HepG2 (cell line): ENCODE measurements around the gene MAOB. TPM values are rescaled to one million over a fixed set of nuclear protein-coding genes. Genes with fewer than 3 reads are reported as not detected.
"Not testable (repeated sequence)": the region's sequence is repeated elsewhere in the genome, so short reads cannot be mapped to it uniquely, and the experiment has no call there.

Experiments used
- ATAC-seq: fragments of 200-7000 bp; cut with Tn5 transposase; 3 replicates; pipeline ENCODE4 v1.9.1; 2020; ENCODE audit warnings: mild to moderate bottlenecking, moderate library complexity
- BruUV-seq: library from RNA; stranded (reverse); fragments of 400-500 nt; replicated peaks from 2 replicates; lab custom pipeline; 2021; lab: Mats Ljungman, UMichigan
- CTCF ChIA-PET: fragments of 300-600 bp; formaldehyde crosslinking; extraction: SDS; loops from one replicate; lab custom pipeline; 2021; ENCODE audit warnings: low total read pairs, inconsistent platforms, low intra/inter-chr PET ratio; lab: Yijun Ruan, JAX
- POLR2A ChIA-PET: fragments of 350-600 bp; sonication (Branson Sonifier 250); formaldehyde crosslinking; loops from one replicate; lab custom pipeline; 2020; ENCODE audit warnings: antibody characterized with exemption, inconsistent platforms; lab: Yijun Ruan, JAX
- DNase-seq: peaks from one replicate; pipeline ENCODE4 v3.0.0-alpha.2; 2015; ENCODE audit warnings: low spot score
- FAIRE-seq: peaks from 3 replicates; lab custom pipeline; 2011; peaks lifted over from hg19 to GRCh38; lab: Jason Lieb, UNC
- H2AFZ ChIP-seq: one replicate; pipeline ENCODE4 v1.6.1; 2011; ENCODE audit warnings: low read length, inconsistent platforms
- H3K27ac ChIP-seq: fragments of 300-600 bp; 3 replicates; pipeline ENCODE4 v1.8.0; 2011; ENCODE audit warnings: mixed run types, mild to moderate bottlenecking, mixed read lengths, low read length, inconsistent platforms; ENCODE audit not compliant: insufficient read depth; ENCODE audit errors: extremely low read length
- H3K27me3 ChIP-seq, 2 experiments: fragments of 200-600 bp in 1 of 2; 2 replicates in 1 of 2; 3 replicates in 1 of 2; pipeline versions ENCODE4 v1.6.0 to v1.8.0; 2011; ENCODE audit warnings: low read length in 2 of 2, mild to moderate bottlenecking in 2 of 2, moderate library complexity in 2 of 2, inconsistent platforms in 1 of 2; ENCODE audit not compliant: insufficient read depth in 2 of 2, control insufficient read depth in 1 of 2
- H3K36me3 ChIP-seq, 2 experiments: fragments of 200-600 bp in 1 of 2; replicated peaks in 1 of 2; 2 replicates in 1 of 2; 3 replicates in 1 of 2; pipeline versions ENCODE4 v1.5.1 to v1.8.0; 2011; ENCODE audit warnings: low read length in 2 of 2, inconsistent platforms in 1 of 2; ENCODE audit not compliant: insufficient read depth in 2 of 2, control insufficient read depth in 1 of 2
- H3K4me1 ChIP-seq: 2 replicates; pipeline ENCODE4 v1.5.1; 2012; ENCODE audit warnings: low read length, inconsistent platforms; ENCODE audit not compliant: insufficient read depth
- H3K4me2 ChIP-seq: 2 replicates; pipeline ENCODE4 v1.6.0; 2011; ENCODE audit warnings: low read depth, low read length, inconsistent platforms
- H3K4me3 ChIP-seq, 3 experiments: fragments of 200-600 bp in 1 of 3; sonication (generic), shearing (Covaris generic) in 1 of 3; replicated peaks in 1 of 3; 2 replicates each; pipeline ENCODE4 v1.5.1; 2011 to 2016; ENCODE audit warnings: low read length in 3 of 3, inconsistent platforms in 2 of 3, low read depth in 2 of 3, mild to moderate bottlenecking in 2 of 3, control low read depth in 1 of 3, mixed read lengths in 1 of 3; ENCODE audit not compliant: insufficient read depth in 1 of 3
- H3K79me2 ChIP-seq: one replicate; pipeline ENCODE4 v1.6.1; 2011; ENCODE audit warnings: low read length, inconsistent platforms; ENCODE audit not compliant: insufficient read depth
- H3K9ac ChIP-seq: 2 replicates; pipeline ENCODE4 v1.6.0; 2011; ENCODE audit warnings: mild to moderate bottlenecking, low read depth, low read length, inconsistent platforms; ENCODE audit not compliant: insufficient read depth
- H3K9me3 ChIP-seq: 2 replicates; pipeline ENCODE4 v1.5.1; 2012; ENCODE audit warnings: mild to moderate bottlenecking, low read length
- H4K20me1 ChIP-seq: 2 replicates; pipeline ENCODE4 v1.6.0; 2011; ENCODE audit warnings: inconsistent platforms, mild to moderate bottlenecking, low read length, moderate library complexity; ENCODE audit not compliant: insufficient read depth
- ESRRA ChIP-seq: sonication (generic); formaldehyde crosslinking; IDR thresholded peaks from 2 replicates; pipeline ENCODE4 v1.5.1; 2020; ENCODE audit warnings: mild to moderate bottlenecking, low read depth, missing genetic modification reagents
- FOXA3 ChIP-seq: IDR thresholded peaks from 2 replicates; pipeline ENCODE4 v1.6.1; 2016; ENCODE audit warnings: missing genetic modification reagents, missing compliant biosample characterization
- GATAD2A ChIP-seq: IDR thresholded peaks from 2 replicates; pipeline ENCODE4 v1.6.1; 2016
- HNF4A ChIP-seq: sonication (generic); formaldehyde crosslinking; IDR thresholded peaks from 2 replicates; pipeline ENCODE4 v1.4.0; 2020; ENCODE audit warnings: missing genetic modification reagents
- HNF4G ChIP-seq, 2 experiments: sonication (generic) in 1 of 2; formaldehyde crosslinking in 1 of 2; IDR thresholded peaks; 2 replicates each; pipeline versions ENCODE4 v1.4.0 to v1.6.1; 2011 to 2020; ENCODE audit warnings: borderline replicate concordance in 2 of 2, low read depth in 2 of 2, mild to moderate bottlenecking in 2 of 2, low read length in 1 of 2, missing genetic modification reagents in 1 of 2, moderate library complexity in 1 of 2
- NR2F6 ChIP-seq, 2 experiments: IDR thresholded peaks; 2 replicates each; pipeline ENCODE4 v1.6.1; 2016; ENCODE audit warnings: antibody characterized with exemption in 1 of 2, mild to moderate bottlenecking in 1 of 2
- ONECUT2 ChIP-seq: sonication (generic); formaldehyde crosslinking; IDR thresholded peaks from 2 replicates; pipeline ENCODE4 v1.4.0; 2020; ENCODE audit warnings: missing genetic modification reagents
- POGZ ChIP-seq: sonication (generic); formaldehyde crosslinking; IDR thresholded peaks from 2 replicates; pipeline ENCODE4 v1.4.0; 2020; ENCODE audit warnings: mild to moderate bottlenecking, missing genetic modification reagents
- SOX13 ChIP-seq, 3 experiments: fragments of 450-650 bp in 1 of 3; sonication (generic) in 1 of 3; formaldehyde crosslinking in 1 of 3; IDR thresholded peaks in 2 of 3; conservative IDR thresholded peaks in 1 of 3; 2 replicates each; pipeline versions ENCODE4 v1.5.0 to v1.6.1; 2016 to 2020; ENCODE audit warnings: antibody characterized with exemption in 1 of 3, mild to moderate bottlenecking in 1 of 3, missing compliant biosample characterization in 1 of 3, missing genetic modification reagents in 1 of 3, moderate library complexity in 1 of 3
- SOX5 ChIP-seq: IDR thresholded peaks from 2 replicates; pipeline ENCODE4 v1.6.1; 2016; ENCODE audit warnings: borderline replicate concordance
- SOX6 ChIP-seq, 2 experiments: fragments of 450-650 bp in 1 of 2; sonication (generic) in 1 of 2; formaldehyde crosslinking in 1 of 2; IDR thresholded peaks; 2 replicates each; pipeline versions ENCODE4 v1.4.0 to v1.6.1; 2017 to 2020; ENCODE audit warnings: antibody characterized with exemption in 1 of 2, mild to moderate bottlenecking in 1 of 2, missing genetic modification reagents in 1 of 2
- WGBS: methylation state at CpG from one replicate; pipeline ENCODE4 v1.1.6; 2017; ENCODE audit warnings: low lambda C conversion rate; 5-methylcytosine and 5-hydroxymethylcytosine counted together
- in situ Hi-C: cut with HindIII; loops from 2 replicates; pipeline ENCODE4 v1.10.0; 2017; ENCODE audit warnings: low pct_unique_long_range_greater_than_20kb; ENCODE audit not compliant: extremely low pct_ligation_motif_present
- intact Hi-C: fragments of 100-400 bp; cut with micrococcal nuclease; formaldehyde crosslinking; loops from one replicate; pipeline ENCODE4 v1.10.0; 2022; ENCODE audit not compliant: unreplicated experiment
- polyA plus RNA-seq, 8 experiments: library from polyadenylated mRNA; depleted of rRNA in 3 of 8; stranded (reverse) in 7 of 8; unstranded in 1 of 8; fragments of >200 nt; fragmentation: Illumina TruSeq in 4 of 8; extraction: Trizol in 4 of 8; gene quantifications; 2 replicates each; pipeline versions ENCODE4 v1.2.1 to v1.2.3, GENCODE V29; 2011 to 2016; ENCODE audit warnings: low read depth in 4 of 8, missing spikeins in 1 of 8, mixed read lengths in 1 of 8; ENCODE audit not compliant: insufficient read depth in 1 of 8
- total RNA-seq, 5 experiments: library from RNA; depleted of rRNA; stranded (reverse); fragments of >200 nt; fragmentation: Illumina TruSeq; extraction: Trizol; gene quantifications; 2 replicates each; pipeline ENCODE4 v1.2.3, GENCODE V29; 2016; ENCODE audit warnings: low read depth in 1 of 5
- TF ChIP-seq, protein P1 (sequence below): IDR thresholded peaks from 2 replicates; pipeline ENCODE4 v1.4.0; 2020; ENCODE audit warnings: mild to moderate bottlenecking, missing genetic modification reagents
- TF ChIP-seq, protein P2 (sequence below): sonication (generic); formaldehyde crosslinking; conservative IDR thresholded peaks from 2 replicates; pipeline ENCODE4 v1.4.0; 2020; ENCODE audit warnings: mild to moderate bottlenecking, missing genetic modification reagents, moderate library complexity
- TF ChIP-seq, protein P3 (sequence below): sonication (generic); formaldehyde crosslinking; IDR thresholded peaks from 2 replicates; pipeline ENCODE4 v1.4.0; 2020; ENCODE audit warnings: missing genetic modification reagents, mild to moderate bottlenecking, borderline replicate concordance

The MAOB gene
- total and polyA plus RNA-seq, 2 of the 13 experiments (the other 11 are each of a cell fraction or from before 2014, with no cell fraction given): 11.0 to 19.0 TPM

DNA sequence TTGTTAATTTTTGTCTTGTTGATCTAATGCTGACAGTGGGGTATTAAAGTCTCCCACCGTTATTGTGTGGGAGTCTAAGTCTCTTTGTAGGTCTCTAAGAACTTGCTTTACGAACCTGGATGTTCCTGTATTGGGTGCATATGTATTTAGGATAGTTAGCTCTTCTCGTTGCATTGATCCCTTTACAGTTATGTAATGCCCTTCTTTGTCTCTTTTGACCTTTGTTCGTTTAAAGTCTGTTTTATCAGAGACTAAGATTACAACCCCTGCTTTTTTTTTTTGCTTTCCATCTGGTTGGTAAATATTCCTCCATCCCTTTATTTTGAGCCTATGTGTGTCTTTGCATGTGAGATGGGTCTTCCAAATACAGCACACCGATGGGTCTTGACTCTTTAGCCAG, 157.0 kb downstream of the MAOB start:
- H3K4me3 ChIP-seq; POLR2A ChIA-PET; in situ Hi-C loops; BruUV-seq; CTCF ChIA-PET; H3K9ac ChIP-seq; H3K27me3 ChIP-seq; ATAC-seq; H2AFZ ChIP-seq; FAIRE-seq; H3K27ac ChIP-seq; H4K20me1 ChIP-seq; H3K79me2 ChIP-seq; H3K36me3 ChIP-seq; H3K9me3 ChIP-seq; H3K4me2 ChIP-seq; TF ChIP-seq NR2F6 (IDR thresholded peaks at IDR 0.05); SOX6 (IDR thresholded peaks at IDR 0.05); SOX13 (IDR thresholded peaks at IDR 0.05); HNF4G (CRISPR knock-in tag; IDR thresholded peaks at IDR 0.05; ENCODE audit: borderline replicate concordance, low read depth): not testable (repeated sequence)
- intact Hi-C loops: loop anchor here (5.0 kb wide), 1 partner anchor 68 kb away; the partner anchor contains the start of gene MAOA
- DNase-seq: peak; percentile 6
- peaks cover 30% of the 10 kb centered on the region for H3K4me1 ChIP-seq
- TF ChIP-seq, protein P1, sequence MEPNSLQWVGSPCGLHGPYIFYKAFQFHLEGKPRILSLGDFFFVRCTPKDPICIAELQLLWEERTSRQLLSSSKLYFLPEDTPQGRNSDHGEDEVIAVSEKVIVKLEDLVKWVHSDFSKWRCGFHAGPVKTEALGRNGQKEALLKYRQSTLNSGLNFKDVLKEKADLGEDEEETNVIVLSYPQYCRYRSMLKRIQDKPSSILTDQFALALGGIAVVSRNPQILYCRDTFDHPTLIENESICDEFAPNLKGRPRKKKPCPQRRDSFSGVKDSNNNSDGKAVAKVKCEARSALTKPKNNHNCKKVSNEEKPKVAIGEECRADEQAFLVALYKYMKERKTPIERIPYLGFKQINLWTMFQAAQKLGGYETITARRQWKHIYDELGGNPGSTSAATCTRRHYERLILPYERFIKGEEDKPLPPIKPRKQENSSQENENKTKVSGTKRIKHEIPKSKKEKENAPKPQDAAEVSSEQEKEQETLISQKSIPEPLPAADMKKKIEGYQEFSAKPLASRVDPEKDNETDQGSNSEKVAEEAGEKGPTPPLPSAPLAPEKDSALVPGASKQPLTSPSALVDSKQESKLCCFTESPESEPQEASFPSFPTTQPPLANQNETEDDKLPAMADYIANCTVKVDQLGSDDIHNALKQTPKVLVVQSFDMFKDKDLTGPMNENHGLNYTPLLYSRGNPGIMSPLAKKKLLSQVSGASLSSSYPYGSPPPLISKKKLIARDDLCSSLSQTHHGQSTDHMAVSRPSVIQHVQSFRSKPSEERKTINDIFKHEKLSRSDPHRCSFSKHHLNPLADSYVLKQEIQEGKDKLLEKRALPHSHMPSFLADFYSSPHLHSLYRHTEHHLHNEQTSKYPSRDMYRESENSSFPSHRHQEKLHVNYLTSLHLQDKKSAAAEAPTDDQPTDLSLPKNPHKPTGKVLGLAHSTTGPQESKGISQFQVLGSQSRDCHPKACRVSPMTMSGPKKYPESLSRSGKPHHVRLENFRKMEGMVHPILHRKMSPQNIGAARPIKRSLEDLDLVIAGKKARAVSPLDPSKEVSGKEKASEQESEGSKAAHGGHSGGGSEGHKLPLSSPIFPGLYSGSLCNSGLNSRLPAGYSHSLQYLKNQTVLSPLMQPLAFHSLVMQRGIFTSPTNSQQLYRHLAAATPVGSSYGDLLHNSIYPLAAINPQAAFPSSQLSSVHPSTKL: peak; percentile 51; the same call in 1 of the 2 replicates
- TF ChIP-seq, protein P2, sequence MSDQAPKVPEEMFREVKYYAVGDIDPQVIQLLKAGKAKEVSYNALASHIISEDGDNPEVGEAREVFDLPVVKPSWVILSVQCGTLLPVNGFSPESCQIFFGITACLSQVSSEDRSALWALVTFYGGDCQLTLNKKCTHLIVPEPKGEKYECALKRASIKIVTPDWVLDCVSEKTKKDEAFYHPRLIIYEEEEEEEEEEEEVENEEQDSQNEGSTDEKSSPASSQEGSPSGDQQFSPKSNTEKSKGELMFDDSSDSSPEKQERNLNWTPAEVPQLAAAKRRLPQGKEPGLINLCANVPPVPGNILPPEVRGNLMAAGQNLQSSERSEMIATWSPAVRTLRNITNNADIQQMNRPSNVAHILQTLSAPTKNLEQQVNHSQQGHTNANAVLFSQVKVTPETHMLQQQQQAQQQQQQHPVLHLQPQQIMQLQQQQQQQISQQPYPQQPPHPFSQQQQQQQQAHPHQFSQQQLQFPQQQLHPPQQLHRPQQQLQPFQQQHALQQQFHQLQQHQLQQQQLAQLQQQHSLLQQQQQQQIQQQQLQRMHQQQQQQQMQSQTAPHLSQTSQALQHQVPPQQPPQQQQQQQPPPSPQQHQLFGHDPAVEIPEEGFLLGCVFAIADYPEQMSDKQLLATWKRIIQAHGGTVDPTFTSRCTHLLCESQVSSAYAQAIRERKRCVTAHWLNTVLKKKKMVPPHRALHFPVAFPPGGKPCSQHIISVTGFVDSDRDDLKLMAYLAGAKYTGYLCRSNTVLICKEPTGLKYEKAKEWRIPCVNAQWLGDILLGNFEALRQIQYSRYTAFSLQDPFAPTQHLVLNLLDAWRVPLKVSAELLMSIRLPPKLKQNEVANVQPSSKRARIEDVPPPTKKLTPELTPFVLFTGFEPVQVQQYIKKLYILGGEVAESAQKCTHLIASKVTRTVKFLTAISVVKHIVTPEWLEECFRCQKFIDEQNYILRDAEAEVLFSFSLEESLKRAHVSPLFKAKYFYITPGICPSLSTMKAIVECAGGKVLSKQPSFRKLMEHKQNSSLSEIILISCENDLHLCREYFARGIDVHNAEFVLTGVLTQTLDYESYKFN (CRISPR knock-in tag): peak; percentile 64
- TF ChIP-seq, protein P3, sequence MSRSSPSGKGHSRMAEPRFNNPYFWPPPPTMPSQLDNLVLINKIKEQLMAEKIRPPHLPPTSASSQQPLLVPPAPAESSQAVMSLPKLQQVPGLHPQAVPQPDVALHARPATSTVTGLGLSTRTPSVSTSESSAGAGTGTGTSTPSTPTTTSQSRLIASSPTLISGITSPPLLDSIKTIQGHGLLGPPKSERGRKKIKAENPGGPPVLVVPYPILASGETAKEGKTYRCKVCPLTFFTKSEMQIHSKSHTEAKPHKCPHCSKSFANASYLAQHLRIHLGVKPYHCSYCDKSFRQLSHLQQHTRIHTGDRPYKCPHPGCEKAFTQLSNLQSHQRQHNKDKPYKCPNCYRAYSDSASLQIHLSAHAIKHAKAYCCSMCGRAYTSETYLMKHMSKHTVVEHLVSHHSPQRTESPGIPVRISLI: peak; percentile 63; the same call in 1 of the 2 replicates
- TF ChIP-seq NR2F6 (CRISPR knock-in tag; IDR thresholded peaks at IDR 0.05) (peak; percentile 40; the same call in 1 of the 2 replicates), ONECUT2 (CRISPR knock-in tag) (peak; percentile 69), GATAD2A (peak; percentile 61), SOX6 (CRISPR knock-in tag; IDR thresholded peaks at IDR 0.05) (peak; percentile 87), SOX13 (CRISPR knock-in tag; conservative IDR thresholded peaks at IDR 0.05 in 1 of 2, IDR thresholded peaks at IDR 0.05 in 1 of 2) (peak in 1 of 2 experiments; percentile 84; a peak in 2 of 4 replicates), HNF4A (peak; percentile 51), POGZ (CRISPR knock-in tag) (peak; percentile 42; the same call in 1 of the 2 replicates), HNF4G (IDR thresholded peaks at IDR 0.05; ENCODE audit: borderline replicate concordance, low read depth, low read length) (peak; percentile 54), FOXA3 (0 out of 2 replicates have a peak, but pooled peaks have one; percentile 10), ESRRA (0 out of 2 replicates have a peak, but pooled peaks have one; percentile 34), SOX5 (peak; percentile 64; the same call in 1 of the 2 replicates)
- WGBS: 32% methylated on average over 3 of the region's 5 CpGs
